Stimulated activated CD8-positive, alpha-beta memory T cell treated with anti-CD3 and anti-CD28 coated beads, Interleukin-2, amount 100 ng/mL, for 48 hours (primary cell): ENCODE data around the gene CHRDL2.

Experiments
- DNase-seq, 2 donors: peaks; one replicate each; pipeline ENCODE4 v3.0.0-alpha.2; 2020; ENCODE audit warnings: low read depth in 2 of 2

Gene CHRDL2

DNA sequence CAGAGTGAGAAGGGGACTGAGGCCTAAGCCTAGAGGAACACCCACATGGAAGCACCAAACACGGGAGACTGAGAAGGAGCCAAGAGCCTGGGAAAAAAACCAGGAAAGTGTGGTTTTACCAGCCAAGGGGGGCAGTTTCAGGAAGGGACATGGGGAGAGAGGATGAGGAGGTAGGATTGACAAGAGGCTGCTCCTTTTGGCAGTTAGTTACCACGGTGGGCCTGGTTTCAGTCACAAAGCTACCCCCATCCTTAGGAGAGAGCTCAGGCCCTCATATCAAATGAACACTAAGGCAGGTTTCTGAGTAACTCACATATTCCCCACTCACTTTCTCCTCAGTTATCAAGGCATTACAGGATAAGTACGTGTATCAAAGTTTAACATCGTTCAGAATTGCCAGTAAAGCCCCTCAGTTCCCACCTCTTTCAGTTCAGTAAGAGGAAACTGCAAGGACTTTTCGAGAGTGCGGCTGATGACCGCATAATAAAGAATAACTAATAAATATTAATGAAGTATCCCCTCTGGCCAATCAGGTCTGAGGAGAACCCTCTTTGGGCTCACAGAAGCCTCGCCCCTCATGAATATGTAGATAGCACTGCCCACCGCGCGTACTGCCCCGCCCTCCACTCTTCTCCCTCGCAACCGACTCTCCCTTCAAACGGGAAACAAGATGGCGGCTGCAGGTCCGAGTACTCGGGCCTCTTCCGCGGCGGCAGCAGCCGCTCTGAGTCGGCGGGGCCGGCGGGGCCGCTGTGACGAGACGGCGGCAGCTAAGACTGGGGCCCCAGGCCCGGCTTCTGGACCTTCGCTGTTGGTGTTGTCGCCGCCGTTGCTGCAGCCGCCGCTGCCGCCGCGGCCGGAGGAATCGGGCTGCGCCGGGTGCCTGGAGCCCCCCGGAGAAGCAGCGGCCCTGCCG is 17.2 kb upstream of the CHRDL2 start, which contains the start of gene RNF169:
Gene RNF169, plus strand, starts transcription at position 639 of the 916 bp plus-strand sequence. Its CDS starts 32 bp downstream, at position 671.
- peak; percentile 76 to 84 for DNase-seq

DNA sequence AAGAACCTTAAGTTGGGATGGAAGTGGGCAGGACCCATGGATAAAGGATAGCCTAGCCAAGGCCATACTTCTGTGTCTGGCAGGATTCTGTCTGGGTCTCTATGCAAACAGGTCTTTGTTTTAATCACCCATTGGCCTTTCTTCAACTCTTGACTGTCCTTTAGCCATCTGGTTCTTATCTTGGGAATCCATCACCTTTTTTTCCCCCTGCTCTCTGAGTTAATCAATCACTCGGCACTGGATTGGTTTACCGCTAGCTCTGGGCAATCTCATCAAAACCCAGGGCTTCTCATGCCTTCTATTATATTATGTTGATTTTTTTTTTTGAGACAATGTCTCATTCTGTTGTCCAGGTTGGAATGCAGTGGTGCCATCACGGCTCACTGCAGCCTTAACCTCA is 15.6 kb upstream of the CHRDL2 start:
- DNase-seq: no peak

DNA sequence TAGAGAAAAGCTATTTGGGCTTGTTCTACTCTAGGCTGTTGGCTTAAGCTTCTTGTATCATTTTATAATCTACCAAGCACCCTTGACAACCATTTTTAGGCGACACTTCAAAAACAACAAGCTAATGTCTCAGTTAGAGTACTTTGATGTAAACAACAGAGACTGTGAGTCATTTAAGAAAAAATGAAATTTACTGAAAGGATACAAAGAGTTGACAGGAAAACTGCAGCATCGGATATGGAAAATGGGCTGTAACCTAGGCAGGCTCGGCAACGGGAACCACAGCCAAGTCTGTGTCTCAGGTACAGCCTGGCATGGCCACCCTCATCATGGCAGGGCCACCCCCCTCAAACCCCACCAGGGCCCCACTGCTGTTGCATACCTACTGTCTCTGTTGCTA is 13.1 kb upstream of the CHRDL2 start:
- no peak for DNase-seq

DNA sequence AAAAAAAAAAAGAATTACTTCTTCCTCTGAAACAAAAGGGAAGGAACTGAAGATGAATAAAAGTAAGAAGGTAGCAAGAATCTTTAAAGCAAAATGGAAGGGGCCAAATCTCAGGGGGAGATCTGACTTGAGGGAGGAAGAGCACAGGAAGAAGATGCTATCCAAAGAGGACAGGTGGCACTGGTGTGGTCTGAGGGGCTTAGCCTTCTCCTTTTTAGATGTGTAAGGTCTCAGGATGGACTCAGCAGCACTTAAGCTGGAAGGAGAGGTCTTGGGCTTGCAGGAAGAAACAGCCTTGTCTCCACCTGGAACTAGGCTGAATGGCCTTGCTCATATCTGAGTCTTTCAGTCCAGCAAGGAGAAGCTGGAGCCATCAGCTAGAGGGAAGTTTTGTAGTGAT is 12.4 kb upstream of the CHRDL2 start:
- no peak for DNase-seq

DNA sequence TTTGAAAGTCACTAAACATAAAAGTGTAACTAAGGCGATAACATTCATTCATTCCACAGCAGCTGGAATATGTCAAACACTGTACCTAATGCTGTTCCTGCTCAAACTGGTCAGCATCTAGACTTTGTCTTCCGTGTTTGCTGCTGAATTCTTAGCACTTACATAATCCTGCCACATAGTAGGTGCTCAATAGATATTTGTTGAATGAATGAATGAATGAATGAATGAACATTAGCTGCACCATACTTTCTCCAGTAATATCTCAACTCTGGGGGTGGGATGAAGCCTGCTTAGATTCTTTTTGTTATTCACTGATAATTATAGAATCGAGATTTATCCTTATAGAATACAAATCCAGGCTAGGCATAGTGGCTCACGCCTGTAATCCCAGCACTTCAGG is 10.8 kb upstream of the CHRDL2 start:
- DNase-seq: no peak

DNA sequence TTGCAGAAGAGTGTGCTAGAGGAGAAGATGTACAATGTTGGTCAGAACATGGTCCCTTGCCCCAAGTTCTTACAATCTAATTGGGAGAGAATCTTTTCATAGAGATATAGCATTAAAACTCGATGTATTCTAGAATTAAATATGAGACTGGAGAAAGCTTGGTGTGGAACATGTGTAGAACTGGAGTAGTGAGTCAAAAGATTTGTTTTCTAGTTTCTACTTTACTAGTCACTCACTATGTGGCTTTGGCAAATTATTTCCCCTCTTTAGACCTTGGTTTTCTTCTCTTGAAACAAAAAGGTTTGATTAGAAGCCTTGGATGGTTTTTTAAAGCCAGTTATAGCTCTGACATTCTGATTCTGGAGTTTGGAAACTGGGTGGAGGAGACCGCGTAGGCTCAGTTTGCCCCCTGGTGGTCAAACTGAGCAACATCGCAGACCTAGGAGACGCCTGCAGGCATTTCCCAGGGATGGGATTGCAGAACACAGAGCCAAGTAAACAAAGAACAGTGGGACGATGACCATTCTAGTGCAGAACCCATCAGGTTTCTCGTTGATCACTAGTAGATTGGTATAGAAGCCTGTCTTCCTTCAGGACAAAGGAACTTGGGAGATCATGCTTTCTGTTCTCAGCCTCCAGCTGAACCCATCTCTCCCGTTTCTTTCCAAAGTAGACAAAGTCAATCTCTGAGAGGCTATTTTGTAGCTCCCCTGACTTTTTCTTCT is 8.5 kb upstream of the CHRDL2 start:
- no peak for DNase-seq

DNA sequence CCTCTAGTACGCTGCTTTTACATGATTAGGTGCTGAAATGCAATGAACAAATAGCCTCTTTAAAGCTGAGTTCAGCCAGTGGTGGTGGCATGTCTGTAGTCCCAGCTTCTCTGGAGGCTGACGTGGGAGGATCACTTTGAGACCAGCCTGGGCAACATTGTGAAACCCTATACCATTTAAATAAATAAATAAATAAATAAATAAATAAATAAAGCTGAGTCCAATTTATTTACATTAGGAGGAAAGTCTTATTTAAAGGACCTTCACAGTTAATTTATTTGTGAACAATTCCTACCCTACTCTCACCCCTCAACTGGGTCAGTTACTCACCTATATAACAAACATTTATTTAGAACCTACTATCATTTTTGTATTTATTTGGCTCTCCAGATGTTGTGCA is 4.8 kb upstream of the CHRDL2 start:
- no peak for DNase-seq

DNA sequence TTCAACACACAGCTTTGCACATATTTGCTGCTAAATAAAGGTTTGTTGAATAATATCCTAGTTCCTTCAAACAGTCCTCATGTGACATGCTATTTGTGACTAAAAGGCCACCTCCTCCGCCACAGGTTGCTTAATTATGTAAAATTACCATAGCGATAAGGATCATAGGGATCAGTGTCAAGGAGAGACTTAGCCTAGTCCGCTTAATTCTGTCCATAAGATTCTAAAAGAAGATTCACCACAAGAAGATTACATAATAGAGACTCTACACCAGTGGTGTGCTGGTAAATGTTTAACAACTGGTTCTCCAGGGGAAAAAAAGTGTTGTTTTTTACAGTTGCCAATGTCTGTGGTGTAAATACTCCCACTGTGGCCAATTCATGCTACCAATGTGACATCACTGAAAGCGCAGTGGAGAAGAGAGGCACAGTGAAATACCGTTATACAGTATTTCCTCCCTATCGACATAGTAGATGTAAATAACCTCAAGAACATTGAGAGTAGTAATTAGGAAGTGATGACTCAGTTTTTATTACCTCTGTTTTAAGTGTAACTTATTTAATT is 4.2 kb upstream of the CHRDL2 start:
- DNase-seq: no peak

DNA sequence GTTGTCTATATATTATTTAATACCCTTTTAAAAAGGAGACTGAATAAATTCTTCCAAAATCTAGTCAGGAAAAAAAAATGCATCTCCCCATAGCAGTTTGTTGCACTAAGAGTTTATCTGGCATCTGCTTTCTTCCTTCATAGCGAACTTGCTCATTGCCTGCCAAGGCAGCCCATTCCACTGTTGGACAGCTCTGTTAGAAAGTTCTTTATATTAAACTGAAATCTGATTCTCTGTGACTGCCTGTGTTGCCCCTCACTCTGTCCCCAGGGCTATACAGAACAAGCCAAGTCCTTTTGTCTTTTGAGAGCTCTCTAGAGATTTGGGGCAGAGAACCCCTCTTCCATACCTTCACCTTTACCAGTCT is 3.3 kb upstream of the CHRDL2 start:
- DNase-seq: no peak

DNA sequence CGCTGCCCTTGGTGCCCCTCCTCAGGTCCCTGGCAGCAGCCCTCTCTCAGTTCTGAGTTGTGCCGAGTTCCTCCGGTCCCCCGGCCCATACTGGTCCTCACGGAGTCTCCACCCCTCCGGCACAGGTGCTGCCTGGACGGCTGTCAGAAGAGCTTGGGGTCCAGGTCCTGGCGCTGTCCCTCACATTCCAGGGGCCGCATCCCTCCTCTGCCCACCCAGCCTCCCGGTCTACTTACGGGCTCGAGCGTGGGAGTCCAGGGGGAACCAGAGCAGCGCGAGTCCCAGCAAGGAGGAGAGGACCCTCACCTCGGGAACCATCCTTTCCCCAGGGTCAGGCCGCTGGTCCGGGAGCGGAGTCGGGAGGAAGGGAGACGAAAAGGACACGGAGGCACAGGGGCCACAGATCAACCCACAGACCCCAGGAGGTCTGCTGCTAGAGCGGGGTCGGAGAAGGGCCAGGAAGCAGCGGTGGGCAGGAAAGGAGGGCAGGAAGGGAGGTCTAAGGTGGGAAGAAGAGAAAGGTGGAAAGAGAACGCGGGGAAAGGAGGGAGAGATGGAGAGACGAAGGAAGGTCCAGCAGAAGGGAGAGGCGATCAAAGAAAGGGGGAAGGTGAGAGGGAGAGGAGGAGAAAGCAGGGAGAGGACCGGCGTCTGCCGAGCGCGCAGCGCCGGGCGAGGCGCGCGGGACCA is 510 bp downstream of the CHRDL2 start:
- no peak for DNase-seq

DNA sequence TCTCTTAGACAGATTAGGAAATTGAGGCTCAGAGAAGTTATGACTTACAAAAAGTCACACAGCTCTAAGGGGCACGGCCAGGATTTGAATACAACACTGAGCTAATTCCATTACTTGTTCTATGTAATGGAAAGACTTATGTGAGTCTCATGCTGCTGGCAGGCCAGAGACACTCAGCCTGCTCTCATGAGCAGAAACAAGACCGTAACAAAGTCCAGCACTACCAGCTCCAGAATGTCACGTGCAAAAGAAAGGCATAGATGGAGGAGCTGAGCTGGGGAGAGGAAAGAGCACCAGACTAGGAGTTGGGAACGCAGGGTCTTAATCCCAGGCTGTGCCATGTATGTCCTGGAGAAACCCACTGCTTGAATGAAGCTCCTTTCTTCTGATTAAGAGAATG is 1.8 kb downstream of the CHRDL2 start:
- no peak for DNase-seq

DNA sequence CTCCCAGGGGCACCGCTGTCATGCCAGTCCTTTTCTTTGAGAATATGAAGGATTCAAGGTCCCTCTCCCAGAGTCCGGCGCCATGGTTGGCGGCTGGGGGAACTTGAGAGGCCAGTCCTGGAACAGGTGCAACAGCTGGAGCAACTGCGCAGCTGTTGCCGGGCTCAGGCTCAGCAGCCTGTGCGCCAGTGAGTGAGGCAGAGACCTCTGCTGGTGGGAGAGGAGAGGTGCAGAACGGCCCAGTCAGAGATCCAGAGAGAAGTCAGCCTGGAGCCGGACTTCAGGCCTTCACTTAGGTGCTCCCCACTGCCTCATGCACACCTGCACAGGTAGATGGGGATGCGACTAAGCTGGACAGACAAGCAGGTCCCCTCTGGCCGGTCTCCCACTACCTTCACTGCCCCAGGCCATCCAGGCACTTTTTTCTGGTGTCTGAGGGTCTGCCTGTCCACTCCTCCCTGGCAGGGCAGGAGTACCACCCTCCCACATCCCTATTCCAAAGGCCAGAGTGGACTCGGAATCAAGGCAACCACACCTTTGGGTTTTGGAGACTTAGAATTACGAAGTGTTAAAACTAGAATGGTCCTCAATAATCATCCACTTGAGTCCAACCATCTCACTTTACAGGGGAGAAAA is 4.6 kb downstream of the CHRDL2 start:
- DNase-seq: peak; percentile 30 to 36

DNA sequence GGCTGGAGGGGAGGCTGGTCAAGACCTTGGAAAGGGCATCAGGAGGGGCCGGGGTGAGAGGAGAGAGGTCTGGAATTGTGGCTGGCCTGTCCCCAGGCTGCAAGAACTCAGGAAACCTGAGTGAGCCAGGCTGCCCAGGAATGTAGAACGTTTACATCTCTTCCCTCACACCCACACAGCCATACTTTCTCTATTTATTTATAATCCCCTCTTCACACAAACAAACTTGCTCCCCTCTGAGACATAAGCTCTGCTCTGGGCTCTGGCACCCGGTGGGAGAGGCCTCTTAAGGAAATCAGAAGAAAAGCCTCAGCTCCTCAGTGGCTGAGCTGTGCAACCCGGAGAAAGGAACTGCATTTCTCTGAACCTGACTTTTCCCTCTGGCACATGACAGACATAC is 5.5 kb downstream of the CHRDL2 start:
- no peak for DNase-seq

DNA sequence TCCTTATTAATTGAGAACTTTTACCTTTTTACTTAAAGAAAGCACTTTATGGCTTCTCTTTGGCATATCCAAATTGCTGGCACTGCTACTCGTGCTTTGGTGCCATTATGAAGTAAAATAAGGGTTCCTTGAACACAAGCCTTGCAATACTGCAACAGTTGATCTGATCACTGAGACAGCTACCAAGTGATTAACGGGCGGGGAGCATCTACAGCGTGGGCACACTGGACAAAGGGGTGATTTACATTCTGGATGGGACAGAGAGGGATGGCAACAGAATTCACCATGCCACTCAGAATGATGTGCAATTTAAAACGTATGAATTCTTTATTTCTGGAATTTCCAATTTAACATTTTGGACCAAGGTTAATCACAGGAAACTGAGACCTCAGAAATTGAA is 7.7 kb downstream of the CHRDL2 start:
- DNase-seq: no peak

DNA sequence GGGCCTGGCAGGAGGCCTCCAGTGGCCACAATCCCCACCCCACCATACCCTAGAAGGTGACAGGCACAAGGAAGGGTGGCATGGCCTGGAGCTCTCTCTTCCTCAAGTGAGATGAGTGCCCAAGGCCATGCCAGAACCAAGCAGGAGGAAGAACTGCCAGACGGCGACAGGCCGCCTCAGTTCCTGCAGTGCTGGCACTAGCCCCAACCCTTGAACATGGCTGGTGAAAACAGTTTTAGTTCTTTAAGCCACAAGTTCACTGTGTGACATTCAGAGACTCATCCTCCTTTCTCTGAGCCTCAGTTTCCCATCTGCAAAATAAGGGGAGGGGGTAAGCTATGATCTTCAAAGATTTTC is 9.8 kb downstream of the CHRDL2 start:
- DNase-seq: no peak

DNA sequence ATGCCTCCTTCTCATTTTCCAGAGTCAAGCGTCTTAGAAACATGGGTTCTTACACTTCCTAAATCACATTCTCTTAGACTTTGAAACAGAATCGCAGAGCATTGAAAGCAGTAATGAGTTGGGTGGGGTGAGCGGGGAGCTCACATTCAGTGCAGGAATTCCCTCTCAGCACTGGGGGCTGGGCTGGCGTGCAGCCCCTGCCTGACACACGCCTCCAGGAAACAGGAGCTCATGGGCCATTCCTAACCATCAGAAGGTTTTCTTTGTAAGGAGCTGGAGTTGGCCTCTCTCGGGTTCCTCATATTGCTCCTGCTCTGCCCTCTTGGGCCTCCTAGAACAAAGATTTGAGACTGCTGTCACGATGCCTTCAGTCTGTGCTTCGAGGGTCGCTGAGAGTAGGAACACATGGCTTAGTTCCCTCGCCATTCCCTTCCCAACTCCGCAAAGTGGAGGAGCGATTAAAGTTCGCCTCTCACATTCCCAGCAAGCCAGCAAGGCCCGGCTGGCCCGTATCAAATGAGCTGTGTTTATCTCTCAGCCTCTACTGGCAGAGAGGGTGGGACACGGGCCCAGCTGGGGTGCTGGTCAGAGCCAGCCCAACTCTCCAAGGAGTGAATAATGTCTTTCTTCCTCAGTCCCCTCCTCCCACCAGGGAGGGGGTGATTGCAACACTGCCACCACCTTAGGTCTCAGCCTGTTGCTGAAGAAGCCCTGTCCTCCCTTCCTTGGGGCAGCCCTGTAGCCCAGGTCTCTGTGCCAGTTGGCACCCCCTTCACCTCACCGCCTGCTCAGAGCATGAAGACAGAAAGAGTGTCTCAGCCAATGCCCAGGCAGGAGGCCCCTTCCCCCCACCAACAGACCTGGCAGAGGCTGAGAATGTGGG is 10.4 kb downstream of the CHRDL2 start:
- DNase-seq: no peak

DNA sequence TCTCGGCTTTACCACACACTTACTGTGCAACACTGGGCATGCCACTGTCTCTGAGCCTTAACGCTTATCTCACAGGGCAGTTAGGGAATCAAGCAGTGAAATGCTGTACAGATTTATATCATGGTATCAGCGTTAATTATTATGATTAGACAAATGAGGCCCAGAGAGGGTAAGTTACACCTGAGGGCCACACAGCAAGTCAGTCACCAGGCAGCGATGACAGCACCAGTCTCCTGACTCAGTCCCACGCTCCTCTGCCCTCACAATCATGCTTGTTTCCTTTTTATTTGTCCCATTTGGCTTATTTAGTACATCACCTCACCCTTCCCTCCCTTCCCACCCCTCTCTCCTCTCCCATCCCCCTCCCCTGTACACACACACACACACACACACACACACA is 12.2 kb downstream of the CHRDL2 start:
- DNase-seq: no peak

DNA sequence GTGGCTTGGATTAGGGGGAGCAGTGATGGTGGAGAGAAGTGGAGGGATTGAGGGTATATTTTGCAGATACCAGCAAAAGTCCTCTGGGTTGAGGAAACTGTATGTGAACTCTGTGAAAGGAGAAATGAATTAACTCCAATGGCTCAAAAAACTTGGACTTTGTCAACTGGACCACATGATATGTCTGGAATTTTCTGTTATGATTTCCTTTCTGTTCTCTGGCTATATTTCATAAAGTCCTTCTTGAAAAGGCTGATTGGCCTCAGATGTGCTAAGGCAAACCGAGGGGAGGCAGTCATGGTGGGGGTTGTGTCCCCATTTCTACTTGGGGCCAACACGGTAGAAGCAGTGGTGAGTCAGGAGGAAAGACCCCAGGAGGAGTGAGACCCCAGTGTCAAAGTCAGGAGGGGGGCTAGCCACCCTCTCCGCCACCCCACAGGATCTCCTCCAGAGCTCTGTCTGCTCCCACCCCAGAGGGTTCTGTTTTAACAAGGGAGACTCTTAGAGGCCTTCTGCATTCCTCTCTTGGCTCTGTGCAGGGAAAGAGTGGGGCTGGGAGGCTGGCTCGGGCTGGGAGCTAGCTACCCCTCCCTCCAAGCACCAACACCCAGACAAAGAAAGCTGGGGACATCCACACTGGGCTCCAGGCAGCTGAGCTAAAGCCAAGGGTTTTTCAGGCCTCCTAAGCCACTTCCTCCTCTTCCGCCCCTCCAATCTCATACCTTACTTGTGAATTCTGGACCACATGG is 13.8 kb downstream of the CHRDL2 start:
- no peak for DNase-seq

DNA sequence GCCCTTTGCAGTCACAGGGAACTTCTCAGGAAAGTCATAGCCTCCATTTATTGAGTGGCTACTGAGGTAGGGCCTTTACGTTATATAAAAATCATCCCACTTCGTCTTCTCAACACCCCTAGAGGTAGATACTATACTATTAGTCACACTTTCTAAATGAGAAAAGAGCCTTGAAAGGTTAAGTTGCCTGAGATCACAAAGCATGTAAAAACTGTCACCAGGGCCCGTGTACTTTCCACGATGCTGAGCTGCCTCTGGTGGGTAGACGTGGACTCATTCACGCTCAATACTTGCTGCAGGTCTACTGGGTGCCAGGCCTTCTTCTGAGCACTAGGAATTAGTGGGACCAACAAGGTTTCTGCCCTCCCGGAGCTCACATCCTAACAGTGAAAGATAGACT is 16.3 kb downstream of the CHRDL2 start:
- DNase-seq: no peak

DNA sequence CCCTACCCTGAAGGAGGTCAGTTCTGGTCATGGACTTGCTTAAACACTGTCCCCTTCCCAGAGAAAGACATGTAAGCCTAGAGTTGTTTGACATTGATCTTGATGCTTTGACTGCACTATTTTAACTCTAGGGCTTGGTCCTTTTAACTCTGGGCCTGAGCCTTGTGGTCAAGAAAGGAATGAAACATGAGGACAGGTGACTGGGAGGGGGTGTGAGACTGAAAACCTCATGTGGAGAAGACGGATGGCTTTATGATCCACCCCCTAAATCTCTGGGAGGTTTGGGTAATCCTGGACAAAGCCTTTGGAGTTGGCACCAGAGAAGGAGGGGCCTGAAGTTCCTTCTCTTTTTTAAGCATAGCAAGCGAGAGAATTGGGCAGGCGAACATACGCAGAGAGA is 17.5 kb downstream of the CHRDL2 start:
- DNase-seq: no peak
